OCI-LY7 (cell line): ENCODE results near the gene ZBTB5.

ENCODE experiments used
- CTCF ChIP-seq: fragments of 200-600 bp; sonication (generic); conservative IDR thresholded peaks from 2 replicates; pipeline ENCODE4 v1.5.1; 2014; ENCODE audit warnings: mild to moderate bottlenecking, antibody characterized with exemption, low read length, moderate library complexity, mixed read lengths
- EZH2phosphoT487 ChIP-seq: fragments of 200-600 bp; sonication (generic); IDR thresholded peaks from 2 replicates; pipeline ENCODE4 v1.6.1; 2018; ENCODE audit warnings: low read depth, borderline replicate concordance, mild to moderate bottlenecking, mixed run types, antibody characterized with exemption, low read length, moderate library complexity, mixed read lengths

GRCh38 chr9:37441776-37442370 is 23.4 kb downstream of the ZBTB5 start:
- TF ChIP-seq EZH2phosphoT487, result no peak
- TF ChIP-seq CTCF, result no peak
